Prostate gland (tissue), 2 donors: ENCODE measurements around the gene SGSH. TPM values are rescaled to one million over a fixed set of nuclear protein-coding genes. Genes with fewer than 3 reads are reported as not detected.

Source experiments
- DNase-seq: peaks from one replicate; pipeline ENCODE4 v3.0.0-alpha.2; 2019; ENCODE audit warnings: low spot score
- H3K27ac ChIP-seq, 2 donors: fragments of 200-600 bp; sonication (generic); 2 replicates each; pipeline ENCODE4 v1.5.1; 2017 to 2019
- H3K27me3 ChIP-seq: fragments of 200-600 bp; sonication (generic); replicated peaks from 2 replicates; pipeline ENCODE4 v1.5.1; 2019; ENCODE audit not compliant: insufficient read depth
- H3K36me3 ChIP-seq, 2 donors: fragments of 200-600 bp; sonication (generic); 1 replicate in 1 of 2; 2 replicates in 1 of 2; pipeline versions ENCODE4 v1.5.1 to v1.8.1; 2017 to 2019
- H3K4me1 ChIP-seq: fragments of 200-600 bp; sonication (generic); replicated peaks from 2 replicates; pipeline ENCODE4 v1.5.1; 2019
- H3K4me3 ChIP-seq, 2 donors: fragments of 200-600 bp; sonication (generic); 2 replicates each; pipeline ENCODE4 v1.5.1; 2017 to 2019
- H3K9me3 ChIP-seq: fragments of 200-600 bp; sonication (generic); 2 replicates; pipeline ENCODE4 v1.5.1; 2017
- POLR2A ChIP-seq: fragments of 450-650 bp; IDR thresholded peaks from one replicate; pipeline ENCODE4 v1.6.1; 2016; ENCODE audit warnings: antibody characterized with exemption, mild to moderate bottlenecking
- POLR2AphosphoS5 ChIP-seq: sonication (generic); formaldehyde crosslinking; IDR thresholded peaks from one replicate; pipeline ENCODE4 v1.6.1; 2017; ENCODE audit warnings: antibody characterized with exemption
- WGBS: methylation state at CpG from one replicate; pipeline ENCODE4 v1.1.5; 2018; 5-methylcytosine and 5-hydroxymethylcytosine counted together
- intact Hi-C: fragments of 100-400 bp; cut with DNase I; formaldehyde crosslinking; loops from one replicate; pipeline ENCODE4 v1.14.2; 2022
- total RNA-seq, 2 donors: library from RNA; depleted of rRNA; stranded (reverse); fragments of >200 nt; gene quantifications; one replicate each; pipeline ENCODE4 v1.1.0, GENCODE V29; 2016
- TF ChIP-seq, protein P1 (sequence below), 4 experiments: fragments of 200-600 bp in 2 of 4; fragments of 450-650 bp in 2 of 4; sonication (generic) in 2 of 4; IDR thresholded peaks; 1 replicate in 3 of 4; 2 replicates in 1 of 4; pipeline ENCODE4 v1.5.1; 2016 to 2019; ENCODE audit warnings: antibody characterized with exemption in 4 of 4, mild to moderate bottlenecking in 2 of 4, moderate library complexity in 2 of 4

The SGSH gene
- total RNA-seq = 10 to 100 TPM; 41.2 to 95.7 TPM

DNA sequence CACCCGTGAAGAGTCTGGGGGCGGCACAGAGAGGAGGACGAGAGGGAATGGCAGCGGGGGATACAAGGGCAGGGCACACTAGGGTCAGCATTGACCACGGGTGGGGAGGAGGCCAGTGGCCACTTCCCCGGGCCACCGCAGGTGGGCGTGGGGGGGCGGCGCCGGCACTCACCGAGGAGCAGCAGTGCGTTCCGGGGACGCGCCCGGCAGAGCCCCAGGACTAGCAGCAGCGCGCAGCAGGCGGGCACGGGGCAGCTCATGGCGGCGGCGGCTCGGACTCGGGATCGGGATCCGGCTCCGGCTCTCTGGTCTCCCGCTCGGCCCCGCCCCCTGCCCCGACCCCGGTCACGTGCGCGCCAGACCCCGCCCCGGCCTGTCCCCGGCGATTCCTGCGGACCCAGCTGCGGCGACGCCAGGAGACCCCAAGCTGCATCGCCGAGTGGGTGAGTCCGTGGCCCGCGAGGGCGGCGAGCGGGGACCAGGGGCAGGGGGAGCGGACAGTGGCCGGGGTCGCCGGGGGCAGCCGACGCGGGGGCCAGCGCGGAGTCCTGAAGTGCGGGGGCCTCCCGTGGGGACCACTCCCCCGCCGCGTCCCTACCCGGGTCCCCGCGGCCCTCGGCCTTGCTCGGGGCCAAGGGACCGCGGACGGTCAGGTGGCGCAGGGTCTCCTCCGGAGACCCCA is at the start of gene SGSH, which contains the start of gene SLC26A11:
TSS of gene SGSH (minus strand) at position 280 of the 682 bp plus-strand sequence. CDS start at position 260, 20 bp downstream.
TSS of gene SLC26A11 (plus strand) at position 374 of the 682 bp plus-strand sequence. CDS start 1,134 bp downstream, outside the sequence.
- peak; percentile 79 for DNase-seq
- no peaks in the 10 kb centered on the region for H3K9me3 ChIP-seq
- H3K27me3 ChIP-seq = no peaks in the 10 kb centered on the region
- peak within 1 kb of the TSS; percentile 82 to 91 for H3K27ac ChIP-seq
- peak within 1 kb of the TSS; percentile 96 to 97 for H3K4me3 ChIP-seq
- WGBS = 0% methylated on average over 17 of the region's 77 CpGs
- intact Hi-C loops = loop anchor here (10.0 kb wide), 1 partner anchor 215 kb away; no protein-coding TSS in a partner anchor
- TF ChIP-seq, protein P1, sequence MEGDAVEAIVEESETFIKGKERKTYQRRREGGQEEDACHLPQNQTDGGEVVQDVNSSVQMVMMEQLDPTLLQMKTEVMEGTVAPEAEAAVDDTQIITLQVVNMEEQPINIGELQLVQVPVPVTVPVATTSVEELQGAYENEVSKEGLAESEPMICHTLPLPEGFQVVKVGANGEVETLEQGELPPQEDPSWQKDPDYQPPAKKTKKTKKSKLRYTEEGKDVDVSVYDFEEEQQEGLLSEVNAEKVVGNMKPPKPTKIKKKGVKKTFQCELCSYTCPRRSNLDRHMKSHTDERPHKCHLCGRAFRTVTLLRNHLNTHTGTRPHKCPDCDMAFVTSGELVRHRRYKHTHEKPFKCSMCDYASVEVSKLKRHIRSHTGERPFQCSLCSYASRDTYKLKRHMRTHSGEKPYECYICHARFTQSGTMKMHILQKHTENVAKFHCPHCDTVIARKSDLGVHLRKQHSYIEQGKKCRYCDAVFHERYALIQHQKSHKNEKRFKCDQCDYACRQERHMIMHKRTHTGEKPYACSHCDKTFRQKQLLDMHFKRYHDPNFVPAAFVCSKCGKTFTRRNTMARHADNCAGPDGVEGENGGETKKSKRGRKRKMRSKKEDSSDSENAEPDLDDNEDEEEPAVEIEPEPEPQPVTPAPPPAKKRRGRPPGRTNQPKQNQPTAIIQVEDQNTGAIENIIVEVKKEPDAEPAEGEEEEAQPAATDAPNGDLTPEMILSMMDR (IDR thresholded peaks at IDR 0.05) = peak in 1 of 4 experiments; percentile 19
- no peak for TF ChIP-seq POLR2AphosphoS5
- TF ChIP-seq POLR2A = peak; percentile 68
- no peaks in the 10 kb centered on the region for H3K36me3 ChIP-seq
- H3K4me1 ChIP-seq = peaks cover 4% of the 10 kb centered on the region

DNA sequence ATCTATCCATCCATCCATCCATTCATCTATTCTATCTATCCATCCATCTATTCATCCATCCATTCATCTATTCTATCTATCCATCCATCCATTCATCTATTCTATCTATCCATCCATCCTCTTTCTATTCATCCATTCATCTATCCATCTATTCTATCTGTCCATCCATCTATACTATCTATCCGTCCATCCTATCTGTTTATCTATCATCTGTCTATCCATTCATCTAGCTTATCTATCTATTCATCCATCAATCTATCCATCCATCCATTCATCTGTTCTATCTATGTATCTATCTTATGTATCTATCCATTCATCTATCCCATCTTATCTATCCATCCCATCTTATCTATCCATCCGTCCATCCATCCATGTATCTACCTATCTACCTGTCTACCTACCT is 49.3 kb upstream of the SGSH start:
- Histone ChIP-seq H3K4me1 (no peaks in the 10 kb centered on the region), H3K9me3 (no peaks in the 10 kb centered on the region), H3K4me3 (no peak overlapping the region), H3K27ac (no peak overlapping the region), H3K36me3 (no peaks in the 10 kb centered on the region), H3K27me3 (no peaks in the 10 kb centered on the region)
- DNase-seq = no peak
- WGBS = 43% methylated on average over 2 of the region's 2 CpGs
- TF ChIP-seq, protein P1 (IDR thresholded peaks at IDR 0.05) = no peak
- TF ChIP-seq POLR2A (no peak), POLR2AphosphoS5 (no peak)
- intact Hi-C loops = no loop called here

DNA sequence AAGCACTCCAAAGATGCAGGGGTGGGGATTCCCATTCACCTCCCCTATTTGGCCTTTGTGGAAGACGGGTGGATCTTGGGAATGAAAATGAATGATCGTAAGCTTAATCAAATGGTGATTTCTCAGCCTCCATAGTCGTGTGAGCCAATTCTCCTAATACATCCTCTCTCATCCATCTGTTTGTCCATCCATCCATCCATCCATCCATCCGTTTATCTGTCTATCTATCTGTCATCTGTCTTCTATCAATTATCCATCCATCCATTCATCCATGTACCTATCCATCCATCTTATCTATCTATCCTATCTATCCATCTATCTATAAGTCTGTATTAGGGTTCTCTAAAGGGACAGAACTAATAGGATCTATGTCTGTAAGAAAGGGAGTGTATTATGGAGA is 48.3 kb upstream of the SGSH start:
- Histone ChIP-seq H3K4me3 (no peak overlapping the region), H3K9me3 (no peaks in the 10 kb centered on the region), H3K36me3 (no peaks in the 10 kb centered on the region), H3K27ac (no peak overlapping the region), H3K4me1 (peaks cover 3% of the 10 kb centered on the region), H3K27me3 (no peaks in the 10 kb centered on the region)
- intact Hi-C loops = no loop called here
- no peak for TF ChIP-seq POLR2AphosphoS5
- no peak for TF ChIP-seq POLR2A
- TF ChIP-seq, protein P1 (IDR thresholded peaks at IDR 0.05) = no peak
- WGBS = 74% methylated on average over 4 of the region's 4 CpGs
- no peak for DNase-seq

DNA sequence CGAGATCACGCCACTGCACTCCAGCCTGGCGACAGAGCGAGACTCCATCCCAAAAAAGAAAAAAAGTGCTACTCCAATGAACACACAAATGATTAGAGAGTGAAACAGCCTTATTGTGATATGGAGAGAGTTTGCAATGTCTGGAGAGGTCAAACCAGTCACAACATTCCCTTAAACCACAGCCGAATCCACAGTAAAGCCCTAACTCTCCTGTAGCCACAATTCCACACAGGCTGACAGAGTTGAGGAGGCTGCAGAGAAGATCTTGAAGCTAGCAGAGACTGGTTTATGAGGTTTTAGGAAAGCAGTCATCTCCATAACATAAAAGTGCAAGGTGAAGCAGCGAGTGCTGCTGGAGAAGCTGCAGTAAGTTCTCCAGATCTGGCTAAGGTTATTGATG is 47.3 kb upstream of the SGSH start:
- TF ChIP-seq, protein P1 (IDR thresholded peaks at IDR 0.05) = no peak
- TF ChIP-seq POLR2A (no peak), POLR2AphosphoS5 (no peak)
- intact Hi-C loops = no loop called here
- no peak overlapping the region for H3K27ac ChIP-seq
- WGBS = 97% methylated on average over 6 of the region's 6 CpGs
- peaks cover 13% of the 10 kb centered on the region for H3K4me1 ChIP-seq
- no peak overlapping the region for H3K4me3 ChIP-seq
- H3K9me3 ChIP-seq = no peaks in the 10 kb centered on the region
- H3K36me3 ChIP-seq = no peaks in the 10 kb centered on the region
- no peak for DNase-seq
- no peaks in the 10 kb centered on the region for H3K27me3 ChIP-seq
